ENCODE measurements around the gene BTBD3. TPM values are rescaled to one million over a fixed set of nuclear protein-coding genes. Genes with fewer than 3 reads are reported as not detected.

The BTBD3 gene
- 30.6 and 50.5 TPM in 2 replicates for total RNA-seq

DNA sequence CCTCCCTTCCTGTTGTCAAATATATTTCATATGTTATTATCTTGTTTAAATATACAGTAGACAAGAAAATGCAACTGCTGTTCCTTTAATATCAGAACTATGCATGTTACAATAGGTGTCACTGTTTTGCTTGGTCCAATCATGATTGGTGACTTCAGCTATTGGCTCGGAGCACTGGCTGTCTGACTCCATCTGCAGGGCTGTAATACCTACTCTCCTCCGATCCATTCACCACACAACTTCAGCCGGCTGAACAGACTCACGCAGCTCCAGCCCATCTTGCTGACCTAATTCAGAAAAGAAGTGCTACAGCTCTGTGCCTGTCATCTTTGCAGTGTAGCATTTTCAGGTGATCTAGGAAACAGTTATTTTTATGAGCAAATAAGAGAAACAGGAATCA is at the start of gene BTBD3:
BTBD3 (plus strand) TSS at position 231 of the 400 bp plus-strand sequence. CDS start 383 bp downstream, outside the sequence.
- peak; percentile 62 for DNase-seq (ENCODE audit: low read depth)

DNA sequence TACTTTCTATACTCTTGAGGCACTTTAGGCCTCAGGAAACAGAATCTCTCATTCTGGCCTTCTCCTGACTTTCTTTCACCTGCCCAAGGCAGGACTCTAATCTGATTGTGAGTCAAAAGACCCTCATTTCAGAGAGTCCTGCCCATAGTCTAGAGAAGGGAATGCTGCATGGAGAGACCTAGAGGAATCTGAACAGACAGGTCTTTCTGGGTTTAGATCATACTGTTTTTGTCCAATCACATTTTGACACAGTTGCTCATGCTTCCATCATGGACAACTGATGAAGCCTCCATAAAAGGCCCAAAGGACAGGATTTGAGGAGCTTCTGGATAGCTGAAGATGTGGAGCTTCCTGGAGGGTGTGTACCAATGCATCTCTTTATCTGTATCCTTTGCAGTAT is 48.1 kb upstream of the BTBD3 start:
- no peak for DNase-seq (ENCODE audit: low read depth)

DNA sequence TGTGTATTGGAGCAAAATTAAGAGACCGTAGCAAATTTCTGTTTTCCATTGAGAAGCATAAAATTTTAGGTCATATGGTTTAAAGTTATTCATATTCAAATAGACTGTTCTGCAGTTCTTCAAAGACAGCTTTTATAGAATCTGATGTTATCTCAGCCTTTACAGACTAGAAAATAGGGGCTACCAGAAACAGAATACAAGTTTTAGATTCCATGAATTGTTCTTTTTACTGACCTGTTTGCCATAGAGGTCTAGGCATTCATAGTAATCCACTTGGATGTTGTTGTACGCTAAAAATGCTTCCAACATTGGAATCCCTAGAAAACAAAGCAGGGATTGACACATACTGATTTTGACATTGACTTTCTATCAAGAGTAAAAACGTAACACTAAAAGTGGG is 47.3 kb upstream of the BTBD3 start:
- DNase-seq (ENCODE audit: low read depth) = no peak

DNA sequence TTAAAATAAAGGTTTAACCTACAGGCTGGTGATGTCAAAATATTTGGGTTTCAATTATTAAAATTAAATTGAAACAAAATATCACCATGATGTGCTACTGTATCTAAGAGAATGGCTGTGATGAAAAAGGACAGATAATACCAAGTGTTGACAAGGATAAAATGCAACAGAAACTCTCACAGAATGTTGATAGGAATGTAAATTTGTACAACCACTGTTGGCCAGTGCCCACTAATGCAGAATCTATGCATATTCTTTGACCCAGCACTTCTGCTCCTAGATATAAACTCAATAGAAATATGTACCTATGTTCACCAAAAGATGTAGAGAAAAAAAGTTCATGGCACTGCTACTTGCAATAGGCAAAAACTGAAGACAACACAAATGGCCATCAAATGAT is 41.1 kb upstream of the BTBD3 start:
- no peak for DNase-seq (ENCODE audit: low read depth)

DNA sequence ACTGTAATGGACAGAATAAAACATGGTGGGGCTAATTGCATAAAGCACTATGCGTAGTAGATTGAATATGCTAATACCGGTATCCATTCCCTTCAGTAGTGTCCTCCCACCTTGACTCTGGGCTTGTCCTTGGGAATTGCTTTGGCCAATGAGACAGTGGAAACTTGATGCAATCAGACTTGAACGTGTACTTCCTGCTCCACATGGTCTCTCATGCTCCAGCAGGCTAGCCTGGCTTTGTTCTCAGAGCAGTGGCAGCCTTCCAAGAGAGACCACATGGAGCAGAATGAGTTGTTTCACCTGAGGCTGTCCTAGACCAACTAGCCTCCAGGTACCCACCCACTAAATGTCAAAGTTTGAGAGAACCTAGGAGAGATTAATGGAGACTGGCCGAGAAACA is 37.0 kb upstream of the BTBD3 start:
- DNase-seq (ENCODE audit: low read depth) = peak; percentile 34

DNA sequence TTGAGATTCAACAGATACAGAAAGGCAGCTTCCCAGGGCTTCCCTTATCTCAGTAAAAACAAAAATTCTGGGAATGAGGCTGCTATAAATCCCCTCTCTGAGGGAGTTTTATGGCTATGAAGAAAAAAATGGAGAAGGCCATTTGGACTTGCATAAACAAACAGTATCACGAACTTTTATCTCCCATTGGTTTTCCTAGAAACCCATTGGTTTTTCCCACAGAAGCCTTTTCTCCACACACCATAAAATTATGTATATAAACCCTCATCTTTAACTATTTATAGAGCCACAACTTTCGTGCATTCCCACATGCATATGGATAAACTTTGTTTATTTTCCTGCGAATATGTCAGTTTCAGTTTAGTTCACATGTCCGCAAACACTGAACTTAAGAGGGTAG is 36.2 kb upstream of the BTBD3 start:
- no peak for DNase-seq (ENCODE audit: low read depth)

DNA sequence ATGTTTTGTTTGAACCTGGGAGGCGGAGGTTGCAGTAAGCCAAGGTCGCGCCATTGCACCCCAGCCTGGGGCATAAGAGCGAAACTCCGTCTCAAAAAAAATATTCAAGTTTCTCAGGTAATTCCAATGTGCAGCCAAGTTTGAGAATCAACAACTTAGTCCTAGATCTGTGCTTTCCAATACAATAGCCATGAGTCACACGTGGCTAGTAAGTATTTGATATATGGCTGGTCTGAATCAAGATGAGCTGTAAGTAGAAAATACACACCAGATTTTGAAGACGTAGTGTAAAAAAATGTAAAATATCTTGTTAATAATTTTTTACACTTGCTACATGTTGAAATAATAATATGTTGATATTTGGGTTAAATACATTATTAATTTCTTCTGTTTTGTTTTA is 35.0 kb upstream of the BTBD3 start:
- DNase-seq (ENCODE audit: low read depth) = no peak

DNA sequence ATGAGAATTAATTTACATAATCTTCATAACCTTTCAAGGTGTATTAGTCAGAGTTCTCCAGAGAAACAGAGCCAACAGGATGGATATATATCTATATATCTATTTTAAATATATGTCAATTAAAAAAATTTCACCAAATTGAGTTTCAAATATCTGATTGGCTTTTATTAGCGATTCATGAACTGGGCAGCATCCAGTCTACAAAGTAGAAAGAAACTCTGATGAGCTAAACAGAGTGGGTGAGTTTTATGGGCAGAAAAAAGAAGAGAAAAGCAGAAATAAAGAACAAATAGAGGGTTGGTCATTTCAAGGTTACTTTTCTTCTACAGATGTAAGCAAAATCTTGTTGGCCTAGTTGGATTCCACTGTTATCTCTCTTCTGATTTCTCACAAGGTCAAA is 29.0 kb upstream of the BTBD3 start:
- DNase-seq (ENCODE audit: low read depth) = no peak

DNA sequence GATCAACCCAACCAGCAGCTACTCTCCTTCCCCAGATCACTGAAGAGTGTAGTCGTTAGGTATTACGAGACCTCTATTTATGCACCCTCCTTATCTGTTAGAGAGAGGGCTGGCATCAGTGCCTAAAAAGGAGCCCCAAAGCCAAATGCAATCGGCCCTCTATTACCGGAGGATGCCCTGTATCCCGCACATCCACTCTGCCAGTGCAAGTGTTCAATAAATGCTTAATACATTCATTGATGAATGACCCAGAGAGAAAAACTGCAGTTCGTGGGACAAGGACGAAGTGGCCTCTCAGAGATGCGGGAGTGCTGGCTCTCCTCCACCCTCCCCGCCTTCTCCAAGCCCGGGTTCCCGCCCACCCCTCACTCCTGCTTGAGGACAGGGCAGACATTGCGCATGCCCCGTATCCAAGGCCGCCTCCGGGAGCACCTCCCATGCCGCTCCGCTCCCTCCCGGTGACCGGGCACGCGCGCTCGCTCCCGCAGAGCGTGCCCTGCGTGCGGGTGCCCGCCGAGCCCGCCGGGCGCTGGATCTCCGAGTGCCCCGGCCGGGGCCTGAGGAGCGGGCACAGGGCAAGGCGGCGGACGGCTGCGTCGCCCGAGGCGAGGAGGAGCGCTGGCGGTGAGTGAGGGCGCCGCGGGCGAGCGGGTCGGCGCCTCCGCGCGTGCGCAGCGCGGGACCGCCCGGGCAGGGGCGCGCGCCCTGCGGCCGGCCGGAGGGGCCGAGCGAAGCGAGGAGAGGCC is 27.2 kb upstream of the BTBD3 start:
- peak; percentile 79 for DNase-seq (ENCODE audit: low read depth)

DNA sequence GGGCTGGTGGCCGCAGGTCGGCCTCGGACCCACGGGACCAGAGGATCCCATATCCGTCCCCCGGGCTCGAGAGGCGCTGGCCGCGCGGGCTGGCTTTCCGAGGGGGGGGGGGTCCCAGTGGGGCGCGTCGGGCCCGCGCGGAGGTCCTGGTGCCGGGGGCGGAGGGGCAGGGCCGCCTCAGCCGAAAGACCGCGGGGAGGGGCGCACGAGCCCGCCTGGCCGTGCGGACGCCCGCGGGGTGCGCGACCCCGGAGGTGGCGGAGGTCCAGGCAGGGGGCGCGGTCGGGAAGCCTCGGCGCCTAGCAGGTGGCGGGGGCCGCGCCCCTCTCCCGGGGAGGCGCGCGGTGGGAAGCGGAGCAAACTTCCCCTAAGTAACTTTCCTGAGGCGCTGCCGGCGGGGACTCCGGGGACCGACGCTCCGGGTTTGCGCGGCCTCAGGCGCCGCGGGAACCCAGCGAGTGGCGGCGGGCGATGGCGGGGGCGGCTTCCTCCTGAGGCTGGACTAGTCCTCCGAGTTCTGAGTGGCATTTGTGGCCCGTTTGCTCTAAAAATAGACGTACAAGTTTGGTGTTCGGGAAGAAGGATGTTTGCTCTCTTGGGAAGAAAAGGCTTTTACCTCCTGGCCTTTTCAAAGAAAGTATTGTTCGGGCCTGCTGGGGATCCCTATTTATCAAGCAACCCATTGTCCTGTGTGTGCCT is 26.5 kb upstream of the BTBD3 start:
- no peak for DNase-seq (ENCODE audit: low read depth)

DNA sequence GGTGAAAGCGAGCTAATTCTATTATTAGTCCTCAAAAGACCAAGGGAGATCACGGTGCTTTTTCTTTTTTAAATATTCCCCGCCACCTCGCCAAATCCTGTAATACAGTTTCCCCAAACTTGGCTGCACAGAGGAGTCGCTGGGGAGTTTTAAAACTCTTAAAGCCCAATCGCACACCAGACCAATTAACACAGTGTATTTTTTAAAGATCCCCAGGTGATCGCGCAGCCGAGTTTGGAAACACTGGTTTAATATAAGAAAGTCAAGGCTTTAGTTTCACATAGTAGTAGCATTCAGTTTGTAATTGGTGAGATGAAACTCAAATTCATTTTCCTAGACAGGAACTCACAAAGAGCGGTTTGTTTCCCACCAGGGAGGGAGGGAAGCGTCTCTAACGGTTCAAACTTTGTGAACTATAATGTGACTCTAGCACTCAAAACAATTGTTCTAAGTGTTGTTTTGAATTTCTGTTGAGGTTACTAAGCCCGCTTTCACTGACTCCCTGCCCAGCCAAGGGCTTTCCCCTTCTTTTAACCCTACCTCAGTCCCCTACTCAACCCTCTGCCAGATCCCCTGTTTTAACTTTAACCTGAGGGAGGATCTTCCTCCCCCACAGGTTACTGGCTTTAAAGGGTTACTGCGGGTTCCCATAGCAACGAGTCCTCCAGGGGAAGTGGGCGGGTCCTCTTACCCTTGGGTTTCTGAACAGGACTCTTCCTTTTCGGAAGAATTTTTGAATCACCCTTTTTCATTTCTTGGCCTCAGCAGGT is 25.7 kb upstream of the BTBD3 start:
- DNase-seq (ENCODE audit: low read depth) = peak; percentile 74

DNA sequence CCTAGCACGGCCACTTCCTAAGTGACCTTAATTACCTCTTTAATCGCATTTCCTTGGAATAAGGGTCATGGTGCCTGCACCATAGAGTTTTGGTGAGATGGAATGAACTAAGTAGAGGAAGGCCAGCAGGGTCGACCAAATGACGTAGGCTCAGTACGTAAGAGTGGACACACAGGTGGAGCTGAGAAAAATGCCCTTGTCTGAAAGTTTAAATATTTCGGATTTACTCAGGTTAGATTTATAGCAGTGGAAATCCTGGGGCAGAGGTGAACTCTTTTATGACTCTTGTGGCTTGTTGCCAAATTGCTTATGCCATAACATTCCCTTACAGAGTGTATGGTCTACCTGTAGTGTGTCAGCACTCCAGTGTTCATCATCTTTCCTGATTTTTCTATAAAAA is 23.6 kb upstream of the BTBD3 start:
- DNase-seq (ENCODE audit: low read depth) = peak; percentile 41

DNA sequence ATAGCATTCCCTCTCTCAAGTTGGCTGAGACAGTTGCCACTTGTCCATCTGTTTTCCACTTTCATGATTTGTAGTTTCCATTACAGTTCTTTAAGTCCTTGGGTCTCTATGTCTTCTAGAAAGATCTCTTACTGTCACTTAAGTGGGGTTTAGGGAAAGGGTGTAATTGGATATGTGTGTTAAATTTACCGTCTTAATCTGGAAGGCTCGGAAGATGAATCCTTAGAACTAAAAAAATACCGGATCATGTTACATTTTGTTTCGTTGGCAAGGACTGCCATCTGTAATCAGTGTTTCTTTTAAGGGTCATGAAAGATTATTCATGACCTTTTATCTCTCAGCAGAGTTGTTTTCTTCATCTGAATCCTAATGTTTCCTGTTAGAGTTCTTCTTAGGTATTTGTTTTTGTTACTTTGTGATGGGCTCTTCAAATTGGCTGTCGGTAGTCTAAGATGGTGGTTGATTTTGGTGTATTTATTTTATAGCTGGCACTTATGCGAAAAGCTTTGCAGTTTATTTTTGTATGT is 21.8 kb upstream of the BTBD3 start:
- DNase-seq (ENCODE audit: low read depth) = no peak

DNA sequence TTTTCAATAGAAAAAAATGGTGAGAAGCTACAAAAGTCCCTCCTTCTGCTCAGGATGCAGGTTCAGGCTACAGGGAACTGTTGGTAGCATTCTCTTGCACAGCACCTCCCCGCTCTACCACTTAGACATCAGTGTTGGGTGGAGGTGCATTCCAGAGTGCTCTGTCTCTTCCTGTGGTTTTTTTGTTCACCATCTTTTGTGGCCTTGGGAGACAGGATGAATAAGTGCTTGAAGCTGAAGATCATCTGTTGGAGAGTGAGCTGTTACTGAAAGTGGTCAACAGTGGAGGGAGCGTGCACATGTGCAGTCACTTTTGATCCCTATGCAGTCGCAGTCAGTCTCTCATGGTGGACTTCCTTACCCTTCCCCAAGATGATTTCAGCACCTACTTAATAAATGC is 16.6 kb upstream of the BTBD3 start:
- DNase-seq (ENCODE audit: low read depth) = peak; percentile 54

DNA sequence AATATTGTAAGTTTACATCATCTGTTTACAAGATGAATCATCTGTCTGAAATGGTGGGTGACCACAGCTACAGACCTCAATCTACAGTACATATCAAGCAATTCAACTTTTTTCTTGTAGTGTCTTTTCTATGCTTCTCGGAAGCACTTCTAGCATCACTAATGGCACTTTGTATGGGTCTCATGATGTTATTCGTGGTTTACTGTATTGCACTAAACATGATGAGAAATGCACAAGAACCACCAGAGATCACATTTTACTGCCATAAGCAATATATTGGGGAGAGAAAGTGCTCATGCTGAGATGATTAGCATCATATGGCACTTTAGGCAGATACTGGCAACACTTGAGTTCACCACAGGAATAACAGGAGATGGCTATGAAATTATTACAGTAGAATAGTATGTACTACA is 15.4 kb upstream of the BTBD3 start:
- DNase-seq (ENCODE audit: low read depth) = no peak

DNA sequence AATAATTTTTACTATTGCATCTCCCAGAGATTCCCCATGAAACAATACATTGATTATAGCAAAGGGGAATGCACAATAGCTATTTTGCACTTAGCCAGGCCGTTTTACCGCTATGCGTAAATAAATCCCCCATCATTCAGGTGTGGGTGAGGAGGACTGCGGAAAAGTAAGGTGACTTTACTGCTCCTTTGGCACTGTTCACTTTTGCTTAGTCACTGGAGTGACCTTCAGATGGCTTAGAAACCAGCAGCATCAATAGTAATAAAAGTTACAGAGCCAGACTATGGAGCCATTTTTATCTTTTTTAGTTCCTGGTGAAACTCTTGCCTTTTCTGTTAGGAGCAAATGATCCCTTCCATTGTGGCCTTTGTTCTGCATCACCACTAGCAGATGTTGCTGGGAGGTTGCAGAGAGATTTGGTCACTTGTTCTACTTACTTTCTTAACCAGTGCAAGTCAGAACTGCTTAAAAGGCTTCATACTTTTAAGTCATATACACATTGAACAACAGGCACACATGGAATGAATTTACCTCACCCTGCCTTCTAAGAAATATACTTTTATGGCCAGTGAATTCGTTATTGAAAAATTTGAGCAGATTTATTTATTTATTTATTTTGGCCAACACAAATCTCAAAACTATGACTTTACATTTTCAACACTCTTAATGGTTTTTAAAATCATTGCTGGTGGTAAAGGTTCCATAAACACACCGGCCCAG is 12.1 kb upstream of the BTBD3 start:
- no peak for DNase-seq (ENCODE audit: low read depth)

DNA sequence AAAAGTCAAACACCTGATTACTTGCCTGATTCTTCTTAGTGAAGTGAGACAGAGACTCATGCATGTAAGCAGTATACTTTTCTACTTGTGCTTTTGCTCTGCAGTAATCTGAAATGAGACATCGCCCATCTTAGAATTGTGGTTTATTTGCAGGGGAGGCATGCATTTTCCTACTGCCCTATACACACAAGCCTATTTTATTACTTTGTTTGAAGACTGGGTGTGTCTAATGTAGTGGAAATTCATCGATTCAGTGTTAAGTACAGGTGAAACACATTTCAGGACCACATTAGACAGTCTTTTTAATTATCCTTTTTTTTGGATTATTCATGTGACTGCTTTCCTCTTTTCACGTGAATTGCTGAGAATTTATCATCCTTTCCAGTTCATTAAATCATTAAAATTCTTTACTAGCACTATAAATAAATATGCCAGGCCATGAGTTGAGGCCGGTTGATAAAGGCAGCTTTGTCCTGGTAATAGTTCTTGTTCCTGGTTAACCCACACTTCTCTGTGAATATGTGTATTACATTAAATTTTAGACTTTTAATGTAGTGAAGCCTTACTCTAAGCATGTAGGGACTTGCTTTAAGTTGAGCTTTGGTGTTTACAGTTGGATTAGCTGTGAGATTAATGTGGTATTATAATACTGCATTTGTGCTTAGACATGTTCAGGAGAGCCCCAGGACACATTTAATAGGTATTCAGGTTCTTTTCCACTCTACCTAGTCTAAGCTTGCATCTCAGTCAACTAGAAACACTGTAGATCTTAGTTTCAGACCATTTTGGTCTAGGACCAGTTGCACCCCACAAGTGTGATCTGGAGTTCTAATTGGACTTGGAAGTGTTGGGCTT is 10.8 kb upstream of the BTBD3 start:
- DNase-seq (ENCODE audit: low read depth) = no peak

DNA sequence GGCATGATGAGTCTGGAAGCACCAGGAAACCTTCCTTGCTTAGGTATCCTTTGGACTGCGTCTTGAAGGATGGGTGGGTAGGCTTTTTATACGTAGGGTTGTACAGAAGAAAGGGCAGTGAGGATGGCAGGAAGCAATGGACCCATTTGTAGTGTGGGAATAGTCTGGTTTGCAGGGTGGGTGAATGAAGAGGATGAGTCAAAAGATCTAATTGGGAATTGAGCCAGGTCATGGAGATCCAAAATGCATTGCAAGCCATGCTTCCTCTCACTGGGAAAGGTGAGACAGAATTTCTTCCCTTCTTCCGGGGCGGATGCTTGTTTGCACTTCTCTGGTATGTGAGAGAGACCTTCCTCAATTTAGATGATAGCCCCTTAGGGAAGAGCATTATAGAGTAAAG is 10.1 kb upstream of the BTBD3 start:
- no peak for DNase-seq (ENCODE audit: low read depth)

DNA sequence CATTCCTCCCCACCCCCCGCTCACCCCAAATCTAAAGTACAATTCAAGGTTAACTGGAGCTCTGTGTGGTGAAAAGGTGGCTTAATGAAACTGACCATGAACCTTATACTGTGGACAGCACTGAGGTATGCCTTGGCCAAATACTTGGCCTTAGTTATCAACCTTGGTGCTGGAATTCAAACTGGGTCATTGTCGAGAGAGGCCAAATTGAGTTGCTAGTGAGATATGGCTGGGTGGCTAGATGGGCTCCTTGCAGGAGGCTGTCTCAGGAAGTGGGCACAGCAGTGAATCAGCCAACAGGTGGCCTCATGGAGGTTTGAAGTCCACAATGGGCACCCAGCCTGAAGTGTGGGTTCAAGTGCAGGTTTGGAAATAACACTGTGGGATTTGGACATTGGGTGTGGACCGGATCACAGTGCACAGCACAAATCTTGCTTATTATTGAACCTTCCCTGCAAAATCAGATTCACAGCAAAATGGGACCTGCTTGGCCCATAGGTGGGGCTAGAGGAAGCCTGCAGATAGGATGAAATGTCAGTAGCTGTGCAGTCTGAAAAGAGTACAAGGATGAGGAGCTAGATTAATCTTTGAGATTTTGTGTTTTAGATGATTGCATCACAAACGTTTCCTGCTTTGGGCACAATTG is 5.6 kb upstream of the BTBD3 start:
- DNase-seq (ENCODE audit: low read depth) = no peak

DNA sequence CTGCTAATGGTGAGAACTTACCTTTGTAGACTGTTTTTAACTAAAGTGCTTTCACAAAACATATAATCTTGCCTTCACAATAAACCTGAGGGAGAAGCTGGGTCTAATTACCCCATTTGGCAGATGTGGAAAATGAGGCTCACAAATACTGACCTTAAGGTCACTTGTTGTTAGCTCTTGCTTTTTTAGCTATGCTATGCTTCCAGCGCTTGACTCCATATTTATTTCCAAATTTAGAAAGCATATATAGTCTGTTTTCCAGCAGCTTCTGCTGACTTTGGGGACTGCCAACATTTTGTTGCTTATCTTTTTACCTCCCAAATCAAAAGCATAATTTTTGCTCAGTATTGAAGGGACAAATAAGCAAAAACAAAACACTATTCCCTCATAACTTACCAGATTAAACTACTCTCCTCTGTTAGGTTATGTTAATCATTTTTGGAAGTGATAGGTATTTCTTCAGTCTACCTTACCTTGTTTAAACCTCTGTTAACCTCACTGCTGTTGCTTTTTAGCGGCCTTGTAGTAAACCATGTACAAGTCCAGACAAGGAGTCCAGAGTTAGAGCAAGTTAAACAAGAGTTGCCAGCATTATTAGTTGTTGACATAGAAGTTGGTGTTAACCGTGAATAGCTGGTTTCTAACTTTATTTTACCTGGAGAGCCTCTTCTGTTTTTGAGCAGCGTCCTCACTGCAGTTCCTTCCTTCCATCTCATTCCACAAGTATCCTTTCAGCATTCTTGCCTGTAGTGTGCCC is 4.9 kb upstream of the BTBD3 start:
- no peak for DNase-seq (ENCODE audit: low read depth)

All from renal cortical epithelial cell (primary cell).